SIG-M5 (cell line): Measurements from ENCODE around the gene SRGAP1.
"Not testable (repeated sequence)": the region's sequence is repeated elsewhere in the genome, so short reads cannot be mapped to it uniquely, and the experiment has no call there.

Experiments
- DNase-seq: peaks from one replicate; lab custom pipeline; 2025; lab: John Stamatoyannopoulos, UW

The SRGAP1 gene

DNA sequence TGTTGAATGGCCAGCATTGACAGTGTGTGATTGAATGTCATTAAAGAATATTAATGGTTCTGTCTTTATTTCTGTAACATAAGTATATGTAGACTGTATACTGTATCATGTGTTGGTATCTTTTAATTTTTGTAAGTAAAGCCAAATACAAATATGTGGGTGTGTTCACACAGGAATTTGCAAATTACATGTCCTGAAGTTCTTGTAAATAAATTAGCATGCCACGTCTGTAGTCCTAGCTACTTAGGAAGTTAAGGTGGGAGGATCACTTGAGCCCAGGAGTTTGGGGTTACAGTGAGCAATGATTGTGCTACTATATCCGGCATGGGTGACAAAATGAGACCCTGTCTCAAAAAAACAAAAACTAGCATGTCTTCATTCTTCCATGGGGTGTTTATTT is 278.5 kb downstream of the SRGAP1 start:
- no peak for DNase-seq

DNA sequence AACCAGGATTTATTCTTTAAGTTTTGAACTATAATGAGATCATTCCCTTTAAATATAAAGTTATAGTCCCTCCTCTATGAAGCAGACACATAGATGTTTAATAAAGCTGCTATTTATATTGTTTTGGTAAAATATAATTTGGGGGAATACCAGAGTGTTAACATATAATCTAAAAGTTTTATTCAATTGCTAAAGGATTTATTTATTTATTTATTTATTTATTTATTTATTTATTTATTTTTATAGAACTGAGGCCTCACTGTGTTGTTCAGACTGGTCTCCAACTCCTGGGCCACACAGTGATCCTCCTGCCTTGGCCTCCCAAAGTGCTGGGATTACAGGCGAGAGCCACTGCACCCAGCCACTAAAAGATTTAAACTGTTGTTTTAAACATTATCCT is 278.9 kb downstream of the SRGAP1 start:
- no peak for DNase-seq

DNA sequence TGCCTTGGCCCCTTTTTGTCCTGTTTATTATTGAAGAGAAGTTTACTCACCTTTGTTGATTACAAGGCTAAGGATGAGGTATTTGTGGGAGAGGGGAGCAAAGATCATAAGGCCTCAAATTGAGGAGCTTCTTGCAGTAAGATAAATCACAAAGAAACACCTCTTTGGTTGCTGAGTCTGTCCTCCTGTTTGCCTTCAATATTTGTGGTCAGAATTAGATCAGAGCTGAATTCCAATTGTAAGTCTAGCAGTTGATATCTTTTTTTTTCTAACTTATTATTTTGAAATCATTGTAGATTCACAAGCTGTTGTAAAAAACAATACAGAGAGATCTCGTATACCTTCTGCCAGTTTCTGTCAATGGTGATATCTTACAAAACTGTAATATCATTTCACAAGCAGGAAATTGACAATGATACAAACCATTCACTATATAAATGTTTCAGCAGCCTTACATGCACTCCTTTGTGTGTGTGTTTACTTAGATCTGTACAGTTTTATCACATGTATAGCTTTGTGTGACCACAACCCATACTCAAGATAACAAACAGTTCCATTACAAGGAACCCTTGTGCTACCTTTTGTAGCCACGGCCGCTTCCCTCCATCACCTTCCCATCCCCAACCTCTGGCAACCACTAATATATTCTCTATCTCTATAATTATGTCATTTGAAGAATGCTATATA is 280.2 kb downstream of the SRGAP1 start:
- no peak for DNase-seq

DNA sequence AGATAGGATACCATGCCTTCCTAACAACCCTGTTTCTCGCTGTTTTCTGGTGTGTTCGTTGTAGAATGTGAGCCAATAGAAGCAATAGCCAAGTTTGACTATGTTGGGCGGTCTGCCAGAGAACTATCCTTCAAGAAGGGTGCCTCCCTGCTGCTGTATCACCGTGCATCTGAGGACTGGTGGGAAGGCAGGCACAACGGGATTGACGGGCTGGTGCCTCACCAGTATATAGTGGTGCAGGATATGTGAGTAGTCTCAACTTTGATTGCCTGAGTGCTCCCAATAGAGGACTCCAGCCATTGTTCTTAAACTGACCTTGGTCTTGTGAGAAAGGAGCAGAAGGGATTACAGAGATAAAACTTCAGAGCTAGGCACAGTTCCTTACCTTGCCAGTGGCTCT is 281.4 kb downstream of the SRGAP1 start:
- no peak for DNase-seq

- DNase-seq: no peak
These were observed 283.3 kb downstream of the SRGAP1 start for GRCh38 chr12:64127811-64128210.

DNA sequence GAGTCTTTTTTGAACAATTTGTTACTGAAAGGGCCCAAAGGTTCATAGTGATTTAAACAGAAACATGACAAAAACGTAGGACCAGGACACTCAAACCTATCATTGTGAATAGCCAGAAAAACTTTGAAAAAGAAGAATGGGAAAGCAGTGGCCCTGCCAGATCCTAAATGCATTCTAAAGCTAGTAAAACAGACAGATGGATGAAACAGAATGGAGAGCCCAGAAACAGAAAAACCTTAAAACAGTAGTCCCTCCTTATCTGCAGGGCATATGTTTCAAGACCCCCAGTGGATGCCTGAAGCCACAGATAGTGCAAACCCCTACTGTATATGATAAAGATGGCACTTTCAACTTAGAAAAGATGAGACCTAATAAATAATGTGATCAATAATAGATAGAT is 283.9 kb downstream of the SRGAP1 start:
- no peak for DNase-seq

- not testable (repeated sequence) for DNase-seq
These were observed 286.0 kb downstream of the SRGAP1 start for GRCh38 chr12:64130476-64130875.

- DNase-seq: not testable (repeated sequence)
These were observed 287.0 kb downstream of the SRGAP1 start for GRCh38 chr12:64131456-64131855.

DNA sequence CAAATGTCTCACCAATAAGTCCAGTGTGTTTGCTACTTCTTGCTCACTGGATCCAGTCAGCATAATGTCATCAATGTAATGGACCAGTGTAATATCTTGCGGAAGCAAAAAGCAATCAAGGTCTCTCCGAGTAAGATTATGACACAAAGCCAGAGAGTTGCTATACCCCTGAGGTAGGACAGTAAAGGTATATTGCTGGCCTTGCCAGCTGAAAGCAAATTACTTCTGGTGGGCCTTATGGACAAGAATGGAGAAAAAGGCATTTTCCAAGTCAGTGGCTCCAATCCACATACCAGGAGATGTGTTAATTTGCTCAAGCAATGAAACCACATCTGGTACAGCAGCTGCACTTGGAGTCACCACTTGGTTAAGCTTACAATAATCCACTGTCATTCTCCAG is 288.2 kb downstream of the SRGAP1 start:
- DNase-seq: not testable (repeated sequence)

- DNase-seq: no peak
These were observed 292.6 kb downstream of the SRGAP1 start for GRCh38 chr12:64137117-64137516.

DNA sequence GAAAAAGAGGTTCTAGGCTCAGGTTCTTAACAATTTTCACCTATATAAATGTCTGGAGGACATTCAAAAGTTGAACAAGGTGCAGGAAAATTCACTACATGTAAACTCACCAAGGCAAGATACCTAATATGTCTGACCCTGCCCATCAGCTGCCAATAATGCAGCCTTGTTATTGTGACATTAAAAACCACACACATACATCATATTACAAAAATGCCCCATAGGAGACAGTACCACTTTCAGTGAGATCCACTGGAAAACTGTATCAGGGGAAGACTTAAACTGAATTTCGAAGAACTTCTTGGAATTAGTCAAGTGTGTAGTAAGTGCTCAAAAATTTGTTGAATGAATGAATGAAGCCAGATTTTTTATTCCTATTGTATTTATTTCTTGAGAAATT is 294.5 kb downstream of the SRGAP1 start:
- DNase-seq: no peak

DNA sequence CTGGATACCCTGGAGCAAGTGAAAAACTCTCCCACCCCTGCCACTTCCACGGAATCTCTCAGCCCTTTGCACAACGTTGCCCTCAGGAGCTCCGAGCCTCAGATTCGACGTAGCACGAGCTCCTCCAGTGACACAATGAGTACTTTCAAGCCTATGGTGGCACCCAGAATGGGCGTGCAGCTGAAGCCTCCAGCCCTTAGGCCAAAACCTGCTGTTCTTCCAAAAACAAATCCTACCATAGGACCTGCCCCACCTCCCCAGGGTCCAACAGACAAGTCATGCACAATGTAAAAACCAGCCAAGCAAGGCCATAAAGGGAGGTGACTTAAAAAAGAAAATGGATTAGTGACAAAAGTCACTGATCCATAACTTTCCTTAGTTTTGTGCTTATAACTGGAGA is 297.9 kb downstream of the SRGAP1 start:
- DNase-seq: no peak

DNA sequence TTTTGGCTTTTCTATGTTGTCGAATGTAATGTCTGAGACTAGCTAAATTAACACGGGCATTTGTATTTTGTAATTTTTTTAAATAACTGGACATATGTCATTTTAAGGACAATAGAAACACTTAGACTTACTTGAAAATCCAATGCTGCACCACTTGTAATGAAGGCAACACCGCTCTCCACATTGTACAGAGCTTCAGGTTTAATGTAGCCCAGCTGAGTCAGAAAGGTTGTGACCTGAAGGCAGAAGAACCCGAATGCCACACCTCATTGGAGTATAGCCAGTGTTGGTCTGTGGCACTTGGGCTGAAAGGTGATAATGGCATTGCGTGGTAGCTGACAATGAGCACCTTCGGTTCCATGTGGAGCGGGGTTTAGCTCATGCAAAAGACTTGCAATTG is 298.3 kb downstream of the SRGAP1 start:
- DNase-seq: no peak

DNA sequence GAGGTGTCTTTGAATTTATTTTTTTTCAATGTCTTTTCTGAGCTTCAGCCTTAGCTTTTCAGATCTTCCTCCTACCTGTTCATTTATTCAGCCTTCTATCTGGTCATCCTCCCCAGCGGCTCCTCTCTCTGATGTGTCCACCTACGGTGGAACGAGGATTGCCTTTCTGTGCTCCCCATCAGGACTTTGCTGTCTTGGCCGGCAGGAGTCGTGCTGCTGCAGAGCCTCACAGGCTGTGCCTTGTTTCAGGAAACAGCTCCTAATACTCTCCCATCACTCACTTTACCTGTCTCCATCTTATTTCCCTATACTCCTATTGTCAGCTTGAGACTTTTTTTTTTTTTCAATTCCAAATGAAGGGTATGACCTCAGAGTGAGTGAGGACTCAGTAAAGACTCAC is 300.7 kb downstream of the SRGAP1 start:
- DNase-seq: no peak

DNA sequence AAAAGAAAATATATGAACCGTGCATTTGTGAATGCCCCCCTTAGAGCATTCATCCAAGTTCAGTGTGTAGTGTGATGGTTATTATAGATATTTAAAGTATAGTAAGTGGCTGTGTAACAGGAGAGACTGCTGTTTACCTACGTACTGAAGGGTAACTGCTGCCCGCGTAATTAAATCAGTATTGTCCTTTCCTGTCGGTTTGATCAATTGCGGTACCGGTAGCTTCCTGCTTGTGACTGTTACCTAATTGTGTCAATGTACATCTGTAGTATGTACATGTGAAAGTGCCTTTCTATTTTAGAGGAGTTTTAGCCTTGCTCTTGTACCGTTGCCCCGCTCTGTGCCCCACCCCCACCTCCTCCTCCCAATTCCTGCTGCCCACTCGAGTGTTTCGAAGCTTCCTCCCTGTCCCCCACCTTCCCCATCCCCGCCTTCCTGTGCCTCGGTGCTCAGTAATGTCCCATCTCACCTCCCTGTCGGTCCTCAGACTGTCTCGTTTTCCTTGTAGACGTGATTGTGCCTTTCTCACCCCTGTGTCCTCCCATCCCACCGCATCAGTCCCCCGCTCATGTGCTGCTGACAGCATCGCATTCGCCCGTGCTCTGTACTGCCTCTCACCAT is 302.6 kb downstream of the SRGAP1 start:
- no peak for DNase-seq

GRCh38 chr12:64147875-64148274 is 303.4 kb downstream of the SRGAP1 start:
- DNase-seq: no peak

DNA sequence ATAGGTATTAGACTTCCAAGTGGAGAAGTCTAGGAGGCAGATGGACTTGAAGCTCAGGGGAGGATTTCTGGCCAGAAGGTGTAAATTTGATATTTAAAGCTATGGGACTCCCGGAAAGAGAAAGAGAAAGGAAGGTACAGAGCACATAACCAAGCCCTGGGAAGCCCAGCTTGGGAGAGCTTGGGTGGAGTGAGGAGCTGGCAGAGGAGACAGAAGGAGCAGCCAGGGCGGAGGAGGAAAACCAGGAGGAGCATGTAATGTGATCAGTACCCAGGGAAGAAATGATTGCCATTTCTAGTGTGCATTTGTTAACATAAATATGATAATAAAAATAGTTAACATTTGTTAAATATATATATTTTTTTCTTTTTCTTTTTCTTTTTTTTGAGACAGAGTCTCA is 310.2 kb downstream of the SRGAP1 start:
- DNase-seq: no peak

DNA sequence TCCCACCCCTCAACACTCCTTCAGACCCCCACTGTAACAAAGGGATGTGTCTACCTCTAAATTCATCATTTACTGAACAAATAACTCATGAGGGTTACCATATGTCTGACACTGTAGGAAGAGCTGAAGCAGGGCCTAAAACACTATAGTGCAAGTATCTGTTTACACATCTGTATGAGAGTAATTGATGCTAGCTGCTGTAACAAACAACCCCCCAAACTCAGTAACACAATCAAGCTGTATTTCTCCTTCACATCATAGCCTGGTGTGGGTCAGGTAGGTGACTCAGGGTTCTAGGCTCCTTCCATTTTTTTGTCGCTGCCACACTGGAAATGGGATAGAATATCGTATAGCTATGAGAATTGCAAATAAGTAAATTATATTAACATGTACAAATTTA is 312.6 kb downstream of the SRGAP1 start:
- DNase-seq: no peak

DNA sequence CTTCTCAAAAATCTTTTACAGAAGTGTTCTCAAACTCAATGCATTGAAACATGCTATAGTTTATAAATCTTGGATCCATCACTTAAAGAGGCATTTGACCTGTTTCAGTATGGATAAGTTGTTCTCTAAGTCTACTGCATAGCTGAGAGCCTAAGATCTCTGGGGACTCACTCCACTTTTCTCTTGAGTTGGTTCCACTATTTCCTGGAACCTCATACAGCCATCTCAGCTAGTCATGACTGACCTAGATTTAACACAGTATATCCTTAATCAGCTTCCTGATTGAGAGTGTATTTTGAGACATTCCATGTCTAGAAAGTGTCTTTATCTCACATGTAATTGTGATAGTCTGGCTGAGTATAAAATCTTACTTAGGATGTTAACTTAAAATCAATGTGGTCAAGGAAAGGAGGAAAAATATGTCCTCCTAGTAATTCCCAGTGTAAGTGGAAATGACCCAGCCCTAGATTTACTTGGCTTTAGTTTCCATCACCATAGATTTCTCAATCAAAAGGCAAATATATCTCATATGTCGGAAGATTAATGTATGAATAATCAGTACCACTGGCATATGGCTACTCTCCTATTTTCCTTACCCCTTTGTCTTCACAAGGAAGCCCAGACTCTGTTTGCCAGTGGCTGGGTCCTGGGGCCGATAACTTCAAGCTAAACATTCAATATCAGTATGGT is 315.7 kb downstream of the SRGAP1 start:
- DNase-seq: no peak

GRCh38 chr12:64160711-64161060 is 316.2 kb downstream of the SRGAP1 start:
- no peak for DNase-seq

DNA sequence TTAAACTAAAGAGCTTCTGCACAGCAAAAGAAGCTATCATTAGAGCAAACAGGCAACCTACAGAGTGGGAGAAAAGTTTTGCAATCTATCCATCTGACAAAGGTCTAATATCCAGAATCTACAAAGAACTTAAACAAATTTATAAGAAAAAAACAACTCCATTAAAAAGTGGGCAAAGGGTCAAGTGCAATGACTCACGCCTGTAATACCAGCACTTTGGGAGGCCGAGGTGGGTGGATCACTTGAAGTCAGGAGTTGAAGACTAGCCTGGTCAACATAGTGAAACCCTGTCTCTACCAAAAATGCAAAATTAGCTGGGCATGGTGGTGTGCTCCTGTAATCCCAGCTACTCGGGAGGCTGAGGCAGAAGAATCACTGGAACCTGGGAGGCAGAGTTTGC is 322.1 kb downstream of the SRGAP1 start:
- DNase-seq: not testable (repeated sequence)

GRCh38 chr12:64167041-64167440 is 322.5 kb downstream of the SRGAP1 start:
- DNase-seq: not testable (repeated sequence)

DNA sequence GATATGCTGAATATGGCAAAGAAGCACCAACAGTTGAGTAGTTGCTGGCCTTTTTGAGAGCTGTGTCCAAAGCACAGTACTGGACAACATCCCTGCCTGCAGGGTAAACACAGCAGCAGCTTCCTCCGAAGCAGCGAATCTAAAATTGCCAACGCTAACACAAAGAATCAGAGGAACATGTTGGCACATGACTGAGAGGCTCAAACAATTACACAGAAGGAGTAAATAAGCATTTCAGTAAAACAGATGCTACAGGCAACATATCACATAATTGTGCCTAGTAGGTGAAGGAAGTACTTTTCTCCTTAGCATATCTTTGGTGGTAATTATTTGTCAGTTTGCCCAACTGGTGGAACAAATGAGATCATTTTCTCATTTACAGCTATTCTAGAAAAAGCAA is 325.5 kb downstream of the SRGAP1 start:
- no peak for DNase-seq

DNA sequence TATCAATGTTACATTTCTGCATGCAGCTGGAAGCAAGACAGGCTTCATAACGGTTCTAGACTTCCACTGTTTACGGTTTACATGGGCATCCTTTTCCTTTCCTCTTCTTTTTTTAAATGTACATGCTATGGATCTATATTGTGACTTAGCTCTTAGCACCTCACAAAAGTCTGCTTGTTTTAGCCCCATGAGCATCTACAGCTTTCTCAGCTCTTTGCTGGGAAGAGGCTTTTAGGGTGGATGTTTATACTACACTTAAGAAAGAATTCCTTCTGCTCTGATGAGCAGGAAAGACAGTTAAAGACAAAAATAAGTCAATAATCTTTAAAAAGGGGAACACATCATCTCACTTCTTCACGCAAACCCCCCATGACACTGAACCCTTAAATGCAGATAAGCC is 326.2 kb downstream of the SRGAP1 start:
- DNase-seq: no peak
